ENCODE results near the gene SLC6A5.

- TF ChIP-seq, protein P1, sequence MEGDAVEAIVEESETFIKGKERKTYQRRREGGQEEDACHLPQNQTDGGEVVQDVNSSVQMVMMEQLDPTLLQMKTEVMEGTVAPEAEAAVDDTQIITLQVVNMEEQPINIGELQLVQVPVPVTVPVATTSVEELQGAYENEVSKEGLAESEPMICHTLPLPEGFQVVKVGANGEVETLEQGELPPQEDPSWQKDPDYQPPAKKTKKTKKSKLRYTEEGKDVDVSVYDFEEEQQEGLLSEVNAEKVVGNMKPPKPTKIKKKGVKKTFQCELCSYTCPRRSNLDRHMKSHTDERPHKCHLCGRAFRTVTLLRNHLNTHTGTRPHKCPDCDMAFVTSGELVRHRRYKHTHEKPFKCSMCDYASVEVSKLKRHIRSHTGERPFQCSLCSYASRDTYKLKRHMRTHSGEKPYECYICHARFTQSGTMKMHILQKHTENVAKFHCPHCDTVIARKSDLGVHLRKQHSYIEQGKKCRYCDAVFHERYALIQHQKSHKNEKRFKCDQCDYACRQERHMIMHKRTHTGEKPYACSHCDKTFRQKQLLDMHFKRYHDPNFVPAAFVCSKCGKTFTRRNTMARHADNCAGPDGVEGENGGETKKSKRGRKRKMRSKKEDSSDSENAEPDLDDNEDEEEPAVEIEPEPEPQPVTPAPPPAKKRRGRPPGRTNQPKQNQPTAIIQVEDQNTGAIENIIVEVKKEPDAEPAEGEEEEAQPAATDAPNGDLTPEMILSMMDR (IDR thresholded peaks at IDR 0.05): no peak
- no peak for TF ChIP-seq POLR2A (IDR thresholded peaks at IDR 0.05)
Observed at GRCh38 chr11:20638074-20638473, 38.7 kb downstream of the SLC6A5 start.
